ENCODE results near the gene TGFB1. TPM values are rescaled to one million over a fixed set of nuclear protein-coding genes. Genes with fewer than 3 reads are reported as not detected.

Gene TGFB1
- total and polyA plus RNA-seq, 2 of the 13 experiments (the other 11 are each of a cell fraction or from before 2014, with no cell fraction given): 4.1 to 5.4 TPM

- TF ChIP-seq HOXA9 (CRISPR knock-in tag; IDR thresholded peaks at IDR 0.05; ENCODE audit: borderline replicate concordance) (no peak), ZBTB38 (CRISPR knock-in tag; IDR thresholded peaks at IDR 0.05) (peak; percentile 41), SP2 (CRISPR knock-in tag; IDR thresholded peaks at IDR 0.05) (no peak), ZNF563 (CRISPR knock-in tag; IDR thresholded peaks at IDR 0.05) (no peak), RXRB (CRISPR knock-in tag; IDR thresholded peaks at IDR 0.05; ENCODE audit: borderline replicate concordance) (no peak), ZNF207 (IDR thresholded peaks at IDR 0.05; ENCODE audit: borderline replicate concordance) (no peak), ZSCAN22 (CRISPR knock-in tag; IDR thresholded peaks at IDR 0.05) (no peak), MED1 (CRISPR knock-in tag; IDR thresholded peaks at IDR 0.05) (no peak; the same call in 1 of the 2 replicates), NR2C2 (CRISPR knock-in tag; IDR thresholded peaks at IDR 0.05; ENCODE audit: borderline replicate concordance) (no peak), ZFY (CRISPR knock-in tag; IDR thresholded peaks at IDR 0.05) (no peak), U2AF1 (optimal IDR thresholded peaks at IDR 0.05; ENCODE audit: low read depth, low read length) (no peak)
- TF ChIP-seq, protein P1, sequence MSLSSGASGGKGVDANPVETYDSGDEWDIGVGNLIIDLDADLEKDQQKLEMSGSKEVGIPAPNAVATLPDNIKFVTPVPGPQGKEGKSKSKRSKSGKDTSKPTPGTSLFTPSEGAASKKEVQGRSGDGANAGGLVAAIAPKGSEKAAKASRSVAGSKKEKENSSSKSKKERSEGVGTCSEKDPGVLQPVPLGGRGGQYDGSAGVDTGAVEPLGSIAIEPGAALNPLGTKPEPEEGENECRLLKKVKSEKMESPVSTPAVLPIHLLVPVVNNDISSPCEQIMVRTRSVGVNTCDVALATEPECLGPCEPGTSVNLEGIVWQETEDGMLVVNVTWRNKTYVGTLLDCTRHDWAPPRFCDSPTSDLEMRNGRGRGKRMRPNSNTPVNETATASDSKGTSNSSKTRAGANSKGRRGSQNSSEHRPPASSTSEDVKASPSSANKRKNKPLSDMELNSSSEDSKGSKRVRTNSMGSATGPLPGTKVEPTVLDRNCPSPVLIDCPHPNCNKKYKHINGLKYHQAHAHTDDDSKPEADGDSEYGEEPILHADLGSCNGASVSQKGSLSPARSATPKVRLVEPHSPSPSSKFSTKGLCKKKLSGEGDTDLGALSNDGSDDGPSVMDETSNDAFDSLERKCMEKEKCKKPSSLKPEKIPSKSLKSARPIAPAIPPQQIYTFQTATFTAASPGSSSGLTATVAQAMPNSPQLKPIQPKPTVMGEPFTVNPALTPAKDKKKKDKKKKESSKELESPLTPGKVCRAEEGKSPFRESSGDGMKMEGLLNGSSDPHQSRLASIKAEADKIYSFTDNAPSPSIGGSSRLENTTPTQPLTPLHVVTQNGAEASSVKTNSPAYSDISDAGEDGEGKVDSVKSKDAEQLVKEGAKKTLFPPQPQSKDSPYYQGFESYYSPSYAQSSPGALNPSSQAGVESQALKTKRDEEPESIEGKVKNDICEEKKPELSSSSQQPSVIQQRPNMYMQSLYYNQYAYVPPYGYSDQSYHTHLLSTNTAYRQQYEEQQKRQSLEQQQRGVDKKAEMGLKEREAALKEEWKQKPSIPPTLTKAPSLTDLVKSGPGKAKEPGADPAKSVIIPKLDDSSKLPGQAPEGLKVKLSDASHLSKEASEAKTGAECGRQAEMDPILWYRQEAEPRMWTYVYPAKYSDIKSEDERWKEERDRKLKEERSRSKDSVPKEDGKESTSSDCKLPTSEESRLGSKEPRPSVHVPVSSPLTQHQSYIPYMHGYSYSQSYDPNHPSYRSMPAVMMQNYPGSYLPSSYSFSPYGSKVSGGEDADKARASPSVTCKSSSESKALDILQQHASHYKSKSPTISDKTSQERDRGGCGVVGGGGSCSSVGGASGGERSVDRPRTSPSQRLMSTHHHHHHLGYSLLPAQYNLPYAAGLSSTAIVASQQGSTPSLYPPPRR (CRISPR knock-in tag; IDR thresholded peaks at IDR 0.05; ENCODE audit: borderline replicate concordance): 0 out of 2 replicates have a peak, but pooled peaks have one; percentile 18
- TF ChIP-seq, protein P2, sequence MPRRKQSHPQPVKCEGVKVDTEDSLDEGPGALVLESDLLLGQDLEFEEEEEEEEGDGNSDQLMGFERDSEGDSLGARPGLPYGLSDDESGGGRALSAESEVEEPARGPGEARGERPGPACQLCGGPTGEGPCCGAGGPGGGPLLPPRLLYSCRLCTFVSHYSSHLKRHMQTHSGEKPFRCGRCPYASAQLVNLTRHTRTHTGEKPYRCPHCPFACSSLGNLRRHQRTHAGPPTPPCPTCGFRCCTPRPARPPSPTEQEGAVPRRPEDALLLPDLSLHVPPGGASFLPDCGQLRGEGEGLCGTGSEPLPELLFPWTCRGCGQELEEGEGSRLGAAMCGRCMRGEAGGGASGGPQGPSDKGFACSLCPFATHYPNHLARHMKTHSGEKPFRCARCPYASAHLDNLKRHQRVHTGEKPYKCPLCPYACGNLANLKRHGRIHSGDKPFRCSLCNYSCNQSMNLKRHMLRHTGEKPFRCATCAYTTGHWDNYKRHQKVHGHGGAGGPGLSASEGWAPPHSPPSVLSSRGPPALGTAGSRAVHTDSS (CRISPR knock-in tag; conservative IDR thresholded peaks at IDR 0.05): no peak
- TF ChIP-seq, protein P3, sequence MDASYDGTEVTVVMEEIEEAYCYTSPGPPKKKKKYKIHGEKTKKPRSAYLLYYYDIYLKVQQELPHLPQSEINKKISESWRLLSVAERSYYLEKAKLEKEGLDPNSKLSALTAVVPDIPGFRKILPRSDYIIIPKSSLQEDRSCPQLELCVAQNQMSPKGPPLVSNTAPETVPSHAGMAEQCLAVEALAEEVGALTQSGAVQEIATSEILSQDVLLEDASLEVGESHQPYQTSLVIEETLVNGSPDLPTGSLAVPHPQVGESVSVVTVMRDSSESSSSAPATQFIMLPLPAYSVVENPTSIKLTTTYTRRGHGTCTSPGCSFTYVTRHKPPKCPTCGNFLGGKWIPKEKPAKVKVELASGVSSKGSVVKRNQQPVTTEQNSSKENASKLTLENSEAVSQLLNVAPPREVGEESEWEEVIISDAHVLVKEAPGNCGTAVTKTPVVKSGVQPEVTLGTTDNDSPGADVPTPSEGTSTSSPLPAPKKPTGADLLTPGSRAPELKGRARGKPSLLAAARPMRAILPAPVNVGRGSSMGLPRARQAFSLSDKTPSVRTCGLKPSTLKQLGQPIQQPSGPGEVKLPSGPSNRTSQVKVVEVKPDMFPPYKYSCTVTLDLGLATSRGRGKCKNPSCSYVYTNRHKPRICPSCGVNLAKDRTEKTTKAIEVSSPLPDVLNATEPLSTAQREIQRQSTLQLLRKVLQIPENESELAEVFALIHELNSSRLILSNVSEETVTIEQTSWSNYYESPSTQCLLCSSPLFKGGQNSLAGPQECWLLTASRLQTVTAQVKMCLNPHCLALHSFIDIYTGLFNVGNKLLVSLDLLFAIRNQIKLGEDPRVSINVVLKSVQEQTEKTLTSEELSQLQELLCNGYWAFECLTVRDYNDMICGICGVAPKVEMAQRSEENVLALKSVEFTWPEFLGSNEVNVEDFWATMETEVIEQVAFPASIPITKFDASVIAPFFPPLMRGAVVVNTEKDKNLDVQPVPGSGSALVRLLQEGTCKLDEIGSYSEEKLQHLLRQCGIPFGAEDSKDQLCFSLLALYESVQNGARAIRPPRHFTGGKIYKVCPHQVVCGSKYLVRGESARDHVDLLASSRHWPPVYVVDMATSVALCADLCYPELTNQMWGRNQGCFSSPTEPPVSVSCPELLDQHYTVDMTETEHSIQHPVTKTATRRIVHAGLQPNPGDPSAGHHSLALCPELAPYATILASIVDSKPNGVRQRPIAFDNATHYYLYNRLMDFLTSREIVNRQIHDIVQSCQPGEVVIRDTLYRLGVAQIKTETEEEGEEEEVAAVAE (CRISPR knock-in tag; IDR thresholded peaks at IDR 0.05; ENCODE audit: borderline replicate concordance): no peak; the same call in 1 of the 2 replicates
Measured at GRCh38 chr19:41325947-41326706, 27.6 kb downstream of the TGFB1 start (continued).

Data from HepG2 (cell line).